GM12865 (cell line): ENCODE data around the gene FADS1.

Experiments used
- DNase-seq: peaks from one replicate; pipeline ENCODE4 v3.0.0; 2010; ENCODE audit warnings: low read depth
- H3K4me3 ChIP-seq: 2 replicates; pipeline ENCODE4 v1.5.1; 2011; ENCODE audit warnings: mild to moderate bottlenecking, low read depth, low read length, control low read depth
- TF ChIP-seq, protein P1 (sequence below): IDR thresholded peaks from 2 replicates; pipeline ENCODE4 v1.5.1; 2011; ENCODE audit warnings: low read length, control low read depth, low read depth, inconsistent platforms; ENCODE audit not compliant: insufficient read depth; ENCODE audit errors: missing control alignments

Gene FADS1

DNA sequence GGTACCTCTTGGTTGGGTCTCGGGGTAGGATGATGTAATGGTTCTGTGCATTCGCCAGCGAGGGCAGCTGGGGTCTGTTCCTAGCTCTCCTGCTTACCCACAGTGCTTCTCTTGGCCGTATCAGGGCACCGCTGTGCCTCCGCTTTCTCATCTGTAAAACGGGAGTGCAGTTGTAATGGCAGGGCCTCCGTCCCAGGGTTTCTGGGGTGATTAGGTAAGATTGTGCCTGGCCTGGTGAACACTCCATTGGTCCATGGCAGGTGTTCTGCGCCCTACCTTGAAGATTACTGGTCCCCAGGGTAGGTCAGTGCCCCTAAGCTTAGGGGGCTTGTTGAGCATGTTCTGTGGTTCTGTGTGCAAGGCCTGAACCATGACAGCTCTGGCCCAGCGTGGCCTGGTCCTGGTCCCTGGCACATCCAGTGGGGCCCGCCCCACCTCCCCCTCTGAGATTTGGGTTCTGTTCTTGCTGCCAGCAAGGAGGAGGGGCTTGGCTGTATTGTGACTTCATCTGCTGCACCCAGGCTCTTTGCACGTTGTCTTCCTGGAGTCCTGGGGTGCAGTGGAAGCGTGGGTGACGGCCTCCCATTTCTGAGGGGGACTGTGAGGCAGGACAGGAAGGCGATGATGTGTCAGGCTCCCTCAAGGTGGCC lies 59.5 kb downstream of the FADS1 start:
- no peak for DNase-seq
- no peak overlapping the region for H3K4me3 ChIP-seq
- TF ChIP-seq, protein P1, sequence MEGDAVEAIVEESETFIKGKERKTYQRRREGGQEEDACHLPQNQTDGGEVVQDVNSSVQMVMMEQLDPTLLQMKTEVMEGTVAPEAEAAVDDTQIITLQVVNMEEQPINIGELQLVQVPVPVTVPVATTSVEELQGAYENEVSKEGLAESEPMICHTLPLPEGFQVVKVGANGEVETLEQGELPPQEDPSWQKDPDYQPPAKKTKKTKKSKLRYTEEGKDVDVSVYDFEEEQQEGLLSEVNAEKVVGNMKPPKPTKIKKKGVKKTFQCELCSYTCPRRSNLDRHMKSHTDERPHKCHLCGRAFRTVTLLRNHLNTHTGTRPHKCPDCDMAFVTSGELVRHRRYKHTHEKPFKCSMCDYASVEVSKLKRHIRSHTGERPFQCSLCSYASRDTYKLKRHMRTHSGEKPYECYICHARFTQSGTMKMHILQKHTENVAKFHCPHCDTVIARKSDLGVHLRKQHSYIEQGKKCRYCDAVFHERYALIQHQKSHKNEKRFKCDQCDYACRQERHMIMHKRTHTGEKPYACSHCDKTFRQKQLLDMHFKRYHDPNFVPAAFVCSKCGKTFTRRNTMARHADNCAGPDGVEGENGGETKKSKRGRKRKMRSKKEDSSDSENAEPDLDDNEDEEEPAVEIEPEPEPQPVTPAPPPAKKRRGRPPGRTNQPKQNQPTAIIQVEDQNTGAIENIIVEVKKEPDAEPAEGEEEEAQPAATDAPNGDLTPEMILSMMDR, result no peak

DNA sequence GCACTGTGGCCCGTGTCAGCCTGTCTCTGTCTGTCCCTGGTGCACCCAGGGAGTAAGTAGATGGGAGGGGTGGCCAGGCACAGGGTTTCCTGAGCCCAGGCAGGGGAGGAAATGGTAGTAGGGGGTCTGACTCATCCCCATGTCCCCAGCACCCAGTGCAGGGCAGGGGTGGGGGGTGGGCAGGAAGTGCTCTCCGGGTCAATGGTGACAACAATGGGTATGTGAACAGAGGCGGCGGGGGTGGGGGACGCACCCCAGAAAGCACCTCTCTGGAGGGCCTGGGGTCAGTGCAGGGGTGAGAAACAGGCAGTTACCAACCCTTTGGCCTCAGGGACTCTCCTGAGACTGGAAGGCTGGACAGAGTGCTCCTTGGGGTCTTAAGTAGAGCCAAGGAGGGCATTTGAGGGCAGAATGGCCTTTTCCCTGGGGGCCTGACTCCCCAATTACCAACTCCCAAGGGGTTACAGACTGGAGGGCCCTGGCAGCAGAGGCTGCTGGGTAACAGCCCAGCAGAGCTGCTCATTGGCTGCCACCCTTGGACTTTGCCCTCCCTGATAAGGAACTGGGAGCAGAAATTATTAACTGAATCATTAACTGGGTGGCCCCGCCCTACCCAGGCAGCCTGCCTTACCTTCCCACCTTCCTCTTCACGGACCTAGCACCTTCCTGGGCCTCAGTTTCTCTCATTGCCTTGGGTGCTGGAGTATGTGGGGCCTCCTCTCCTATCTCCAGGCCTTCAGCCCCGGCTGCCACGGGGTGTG lies 60.2 kb downstream of the FADS1 start:
- peak; percentile 54 for DNase-seq
- H3K4me3 ChIP-seq, result no peak overlapping the region
- TF ChIP-seq, protein P1, result no peak

DNA sequence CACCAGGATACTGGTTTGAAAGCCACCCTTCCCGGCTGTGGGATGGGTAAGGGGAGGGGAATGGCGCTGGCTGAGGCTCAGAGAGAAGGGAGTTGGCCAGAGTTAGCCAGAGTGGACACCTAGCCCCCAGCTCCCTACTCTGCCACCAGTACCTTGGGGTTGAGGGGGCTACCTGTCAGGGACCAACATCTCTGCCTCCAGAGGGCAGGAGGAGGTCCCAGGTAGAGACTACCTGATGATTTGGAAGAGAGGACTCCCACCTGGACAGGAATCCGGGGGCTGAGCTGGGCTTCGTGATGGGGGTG lies 60.7 kb downstream of the FADS1 start:
- no peak overlapping the region for H3K4me3 ChIP-seq
- TF ChIP-seq, protein P1, result no peak
- no peak for DNase-seq

DNA sequence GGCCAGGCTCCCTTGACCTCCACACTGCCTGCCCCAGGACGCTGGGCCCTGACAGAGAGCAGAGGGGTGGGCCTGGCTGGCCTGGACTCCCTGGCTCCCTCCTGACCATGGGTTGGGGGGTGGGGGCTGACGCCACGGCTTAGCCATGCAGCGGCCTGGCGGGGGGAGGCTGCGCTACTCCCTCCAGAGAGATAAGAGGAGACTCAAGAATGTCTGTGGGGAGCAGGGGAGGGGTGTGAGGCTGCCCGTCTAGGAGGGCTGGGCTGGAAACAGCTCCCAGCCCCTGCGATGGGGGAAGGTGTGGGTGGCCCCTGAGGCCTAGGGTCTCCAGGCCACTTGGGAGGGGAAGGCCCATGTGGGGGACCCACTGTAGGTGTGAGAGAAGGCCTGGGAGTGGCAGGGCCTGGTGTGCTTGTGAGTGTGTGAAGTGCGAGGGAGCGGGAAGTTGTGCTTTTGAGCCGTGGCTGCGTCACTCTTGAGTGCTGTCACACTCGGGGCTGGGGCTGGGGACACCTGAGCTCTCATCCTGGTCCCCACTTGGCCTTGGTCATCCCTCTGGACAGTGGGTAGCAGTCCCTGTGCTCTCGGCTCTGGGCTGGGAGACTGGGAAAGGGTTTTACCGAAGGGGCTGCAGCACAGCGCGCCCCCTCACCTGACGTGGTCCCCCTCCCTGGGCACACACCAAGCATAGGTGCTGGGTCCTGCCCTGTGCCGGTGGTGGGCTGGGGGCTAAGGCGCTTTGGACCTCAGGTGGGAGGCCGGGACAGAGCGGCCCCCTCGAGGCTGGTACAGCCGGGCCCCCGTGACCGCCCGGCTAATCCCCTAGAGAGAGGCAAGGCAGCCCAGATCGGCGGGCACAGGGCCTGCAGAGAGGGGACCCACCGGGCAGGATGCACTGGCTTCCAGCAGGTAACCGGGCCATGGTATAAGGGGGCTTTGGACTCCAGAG lies 62.0 kb downstream of the FADS1 start:
- TF ChIP-seq, protein P1, result no peak
- no peak overlapping the region for H3K4me3 ChIP-seq
- DNase-seq, result no peak

DNA sequence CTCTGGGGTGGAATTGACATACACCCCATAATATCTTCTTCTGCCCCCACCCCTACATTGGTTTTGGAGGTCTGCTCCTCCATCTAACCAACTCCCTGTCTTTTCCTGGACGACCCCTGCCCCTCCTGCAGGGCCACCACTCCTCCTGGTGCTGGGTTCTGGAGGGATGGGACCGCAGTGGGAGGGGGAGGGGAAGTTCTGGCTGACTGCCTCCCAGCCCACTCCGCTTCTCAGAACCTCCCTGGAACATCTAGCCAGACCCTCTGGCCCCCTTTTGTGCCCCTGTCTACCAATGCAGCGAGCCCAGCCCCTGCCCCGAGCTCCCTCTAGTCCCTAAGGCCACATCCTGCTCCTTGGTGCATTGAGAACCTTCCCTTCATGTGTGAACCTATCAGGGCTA lies 63.1 kb downstream of the FADS1 start:
- DNase-seq, result no peak
- TF ChIP-seq, protein P1, result no peak
- H3K4me3 ChIP-seq, result no peak overlapping the region

DNA sequence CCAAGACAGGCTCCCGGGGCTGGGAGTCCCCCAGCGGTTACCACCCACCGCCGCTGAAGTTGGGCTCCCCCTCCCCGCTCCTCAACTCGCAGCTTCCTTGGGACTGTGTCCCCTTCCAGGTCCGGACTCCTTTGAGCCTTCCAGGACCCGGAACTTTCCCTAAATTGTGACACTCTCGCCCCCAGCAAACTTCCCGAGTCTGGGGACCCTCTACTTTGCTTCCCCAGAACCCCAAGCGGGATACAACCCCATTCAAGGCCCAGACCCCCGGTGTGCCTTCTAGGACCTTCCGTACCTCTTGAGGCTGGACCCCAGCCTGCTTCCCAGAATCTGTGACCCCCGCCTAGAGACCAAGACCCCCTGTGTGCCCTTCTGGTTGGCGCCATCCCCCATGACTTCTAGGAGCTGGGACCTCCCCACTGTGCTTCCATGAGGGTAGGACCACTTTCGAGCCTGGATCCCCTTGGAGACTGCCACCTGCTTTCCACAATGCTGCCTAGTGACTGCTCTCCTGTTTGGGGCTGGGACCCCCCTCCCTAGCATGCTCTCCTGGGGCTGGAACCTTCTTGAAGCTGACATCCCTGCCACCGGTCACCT lies 63.8 kb downstream of the FADS1 start:
- peak overlapping the region; percentile 12 for H3K4me3 ChIP-seq
- no peak for DNase-seq
- TF ChIP-seq, protein P1, result no peak
